Measurements from ENCODE around the gene PTGFRN. TPM values are rescaled to one million over a fixed set of nuclear protein-coding genes. Genes with fewer than 3 reads are reported as not detected.

PTGFRN gene
- total RNA-seq, 2 experiments from 2014 or later = 24.0 to 28.0 TPM

- H3K27me3 Mint-ChIP-seq (ENCODE audit: low read depth) = no peaks in the 10 kb centered on the region
- CTCF ChIA-PET = interaction anchor here (0.6 to 1.1 kb wide), 6 partner anchors 9 to 333 kb away, joined by 3 to 6 read pairs (median 4); no protein-coding TSS in a partner anchor
- intact Hi-C loops (cut with micrococcal nuclease) = no loop called here
- H3K4me3 Mint-ChIP-seq = no peak overlapping the region
- peaks cover 17% of the 10 kb centered on the region for H3K36me3 Mint-ChIP-seq (ENCODE audit: low read depth)
- H3K27ac Mint-ChIP-seq = no peak overlapping the region
- peaks cover 6% of the 10 kb centered on the region for H3K4me1 Mint-ChIP-seq (ENCODE audit: low read depth)
- H3K9me3 Mint-ChIP-seq = no peaks in the 10 kb centered on the region
- no peak for DNase-seq
Observed at GRCh38 chr1:116950517-116951199, 40.9 kb downstream of the PTGFRN start.

- CTCF ChIA-PET = interaction anchor here (0.6 to 0.7 kb wide), 5 partner anchors 10 to 334 kb away, joined by 3 to 6 read pairs (median 5); no protein-coding TSS in a partner anchor
- no peak for DNase-seq
- intact Hi-C loops (cut with micrococcal nuclease) = no loop called here
- Mint-ChIP-seq H3K4me3 (no peak overlapping the region), H3K9me3 (no peaks in the 10 kb centered on the region), H3K4me1 (ENCODE audit: low read depth) (no peaks in the 10 kb centered on the region), H3K27me3 (ENCODE audit: low read depth) (no peaks in the 10 kb centered on the region), H3K36me3 (ENCODE audit: low read depth) (peaks cover 17% of the 10 kb centered on the region), H3K27ac (no peak overlapping the region)
Observed at GRCh38 chr1:116951200-116951935, 41.7 kb downstream of the PTGFRN start.

GRCh38 chr1:116952738-116953275 lies 43.1 kb downstream of the PTGFRN start:
- no peak for DNase-seq
- H3K36me3 Mint-ChIP-seq (ENCODE audit: low read depth) = peaks cover 15% of the 10 kb centered on the region
- no peak overlapping the region for H3K4me3 Mint-ChIP-seq
- intact Hi-C loops (cut with micrococcal nuclease) = no loop called here
- H3K27ac Mint-ChIP-seq = no peak overlapping the region
- CTCF ChIA-PET = no interaction called here
- no peaks in the 10 kb centered on the region for H3K27me3 Mint-ChIP-seq (ENCODE audit: low read depth)
- H3K4me1 Mint-ChIP-seq (ENCODE audit: low read depth) = no peaks in the 10 kb centered on the region
- no peaks in the 10 kb centered on the region for H3K9me3 Mint-ChIP-seq

DNA sequence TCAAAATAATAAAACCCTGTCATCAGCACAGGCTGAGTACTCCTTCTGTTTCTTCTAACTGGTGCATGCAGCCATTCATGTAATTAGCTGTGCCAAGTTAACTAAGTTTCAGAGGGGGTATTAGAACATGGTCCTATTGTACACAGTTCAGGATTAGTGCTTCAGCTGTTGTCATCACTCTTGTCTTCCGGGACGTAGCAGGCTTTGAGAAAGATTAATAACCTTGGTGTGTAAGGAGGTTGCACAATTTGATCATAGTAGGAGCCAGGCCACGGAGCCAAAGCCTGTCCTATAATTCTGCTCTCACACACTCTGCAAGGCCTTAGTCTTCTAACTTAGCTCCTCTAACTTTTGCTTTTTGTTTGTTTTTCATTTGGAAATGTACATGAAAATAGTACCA lies 44.7 kb downstream of the PTGFRN start:
- Mint-ChIP-seq H3K4me3 (no peak overlapping the region), H3K36me3 (ENCODE audit: low read depth) (peaks cover 11% of the 10 kb centered on the region), H3K4me1 (ENCODE audit: low read depth) (no peaks in the 10 kb centered on the region), H3K27ac (no peak overlapping the region), H3K27me3 (ENCODE audit: low read depth) (no peaks in the 10 kb centered on the region), H3K9me3 (no peaks in the 10 kb centered on the region)
- CTCF ChIA-PET = interaction anchor here (1.2 kb wide), 1 partner anchor 18 kb away, joined by 4 read pairs; no protein-coding TSS in a partner anchor
- intact Hi-C loops (cut with micrococcal nuclease) = no loop called here
- no peak for DNase-seq

GRCh38 chr1:116956378-116956777 lies 46.7 kb downstream of the PTGFRN start:
- intact Hi-C loops (cut with micrococcal nuclease) = no loop called here

DNA sequence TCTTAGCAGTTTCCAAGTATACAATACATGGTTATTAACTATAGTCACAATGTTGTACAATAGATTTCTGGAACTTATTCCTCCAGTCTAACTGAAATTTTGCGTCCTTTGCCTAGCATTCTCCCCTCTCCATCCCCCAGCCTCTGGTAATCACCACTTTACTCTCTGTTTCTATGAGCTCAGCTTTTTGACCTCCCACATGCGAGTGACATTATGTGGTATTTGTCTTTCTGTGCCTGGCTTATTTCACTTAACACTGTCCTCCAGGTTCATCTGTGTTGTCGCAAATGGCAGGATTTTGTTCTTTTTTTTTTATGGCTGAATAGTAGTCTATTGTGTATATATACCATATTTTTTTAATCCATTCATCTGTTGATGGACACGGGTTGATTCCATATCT lies 47.9 kb downstream of the PTGFRN start:
- Mint-ChIP-seq H3K27me3 (ENCODE audit: low read depth) (no peaks in the 10 kb centered on the region), H3K4me3 (no peak overlapping the region), H3K36me3 (ENCODE audit: low read depth) (peaks cover 3% of the 10 kb centered on the region), H3K27ac (no peak overlapping the region), H3K4me1 (ENCODE audit: low read depth) (no peaks in the 10 kb centered on the region), H3K9me3 (no peaks in the 10 kb centered on the region)
- no peak for DNase-seq
- CTCF ChIA-PET = no interaction called here
- intact Hi-C loops (cut with micrococcal nuclease) = no loop called here

More at GRCh38 chr1:116956378-116956777, 46.7 kb downstream of the PTGFRN start:
- peaks cover 3% of the 10 kb centered on the region for H3K36me3 Mint-ChIP-seq (ENCODE audit: low read depth)
- H3K4me1 Mint-ChIP-seq (ENCODE audit: low read depth) = no peaks in the 10 kb centered on the region
- no peak overlapping the region for H3K27ac Mint-ChIP-seq
- H3K9me3 Mint-ChIP-seq = no peaks in the 10 kb centered on the region
- no peaks in the 10 kb centered on the region for H3K27me3 Mint-ChIP-seq (ENCODE audit: low read depth)
- no peak overlapping the region for H3K4me3 Mint-ChIP-seq
- CTCF ChIA-PET = interaction anchor here (0.5 to 1.5 kb wide), 2 partner anchors 13 to 382 kb away, joined by 3 read pairs; no protein-coding TSS in a partner anchor
- no peak for DNase-seq

DNA sequence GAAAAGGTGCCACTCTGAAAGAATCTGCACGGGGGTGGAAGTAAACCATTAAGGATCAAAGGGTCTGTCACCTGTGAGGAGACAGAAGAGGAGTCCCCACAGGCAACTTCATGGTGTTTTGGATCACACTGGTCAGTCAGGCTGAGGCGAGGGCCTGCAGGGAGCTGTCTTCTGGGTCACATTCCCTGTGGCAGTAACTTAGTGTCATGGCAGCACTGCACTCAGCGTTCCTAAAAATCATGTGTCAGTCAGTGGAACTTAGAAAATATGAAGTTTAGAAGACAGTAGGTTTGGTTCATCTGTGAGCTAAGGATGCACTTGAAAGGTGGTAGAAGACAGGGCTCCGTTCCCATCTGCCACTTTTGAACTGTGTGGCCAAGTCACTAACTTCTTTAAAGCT lies 48.4 kb downstream of the PTGFRN start:
- CTCF ChIA-PET = no interaction called here
- H3K4me1 Mint-ChIP-seq (ENCODE audit: low read depth) = no peaks in the 10 kb centered on the region
- H3K27ac Mint-ChIP-seq = no peak overlapping the region
- peaks cover 3% of the 10 kb centered on the region for H3K36me3 Mint-ChIP-seq (ENCODE audit: low read depth)
- intact Hi-C loops (cut with micrococcal nuclease) = no loop called here
- DNase-seq = no peak
- no peaks in the 10 kb centered on the region for H3K9me3 Mint-ChIP-seq
- H3K27me3 Mint-ChIP-seq (ENCODE audit: low read depth) = no peaks in the 10 kb centered on the region
- H3K4me3 Mint-ChIP-seq = no peak overlapping the region

DNA sequence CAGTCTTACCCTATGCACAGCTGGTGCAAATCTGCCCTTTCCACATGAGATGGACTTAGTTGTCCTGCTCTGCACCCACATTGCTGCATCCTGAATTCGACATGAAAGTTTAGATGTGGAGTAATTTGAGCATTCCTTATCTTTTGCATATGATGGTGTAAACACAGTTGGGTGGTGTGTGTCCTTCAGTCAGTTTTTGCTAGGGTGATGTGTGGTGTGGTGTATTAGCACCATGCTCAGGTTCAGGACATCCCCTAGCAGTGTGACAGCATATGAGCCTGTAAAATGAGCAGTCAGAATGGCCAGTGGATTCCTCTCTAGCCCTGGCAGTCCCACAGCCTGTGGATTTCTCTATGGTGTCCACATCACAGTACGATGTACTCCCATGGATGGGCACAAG lies 49.3 kb downstream of the PTGFRN start:
- H3K4me3 Mint-ChIP-seq = no peak overlapping the region
- CTCF ChIA-PET = no interaction called here
- no peak for DNase-seq
- peaks cover 3% of the 10 kb centered on the region for H3K36me3 Mint-ChIP-seq (ENCODE audit: low read depth)
- no peaks in the 10 kb centered on the region for H3K27me3 Mint-ChIP-seq (ENCODE audit: low read depth)
- no peak overlapping the region for H3K27ac Mint-ChIP-seq
- intact Hi-C loops (cut with micrococcal nuclease) = no loop called here
- no peaks in the 10 kb centered on the region for H3K4me1 Mint-ChIP-seq (ENCODE audit: low read depth)
- H3K9me3 Mint-ChIP-seq = no peaks in the 10 kb centered on the region

DNA sequence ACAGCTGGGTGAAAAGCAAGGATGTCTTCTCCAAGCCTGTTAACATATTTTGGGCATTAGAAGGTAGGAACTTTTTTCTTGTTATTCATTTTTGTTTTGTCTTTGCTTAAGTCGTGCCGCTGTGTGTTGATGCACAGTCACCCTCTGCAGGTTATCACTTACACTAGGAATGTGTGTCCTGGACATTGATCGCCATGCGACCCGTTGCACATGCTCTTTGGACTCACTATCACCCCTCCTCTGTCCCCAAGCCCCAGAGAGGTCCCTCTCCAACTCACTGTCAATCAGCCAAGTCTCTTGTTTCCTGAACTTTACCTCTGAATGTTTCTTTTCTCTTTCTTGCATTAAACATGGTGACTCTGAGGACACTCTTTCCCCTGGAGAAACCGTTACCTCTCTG lies 51.9 kb downstream of the PTGFRN start:
- CTCF ChIA-PET = no interaction called here
- Mint-ChIP-seq H3K4me1 (ENCODE audit: low read depth) (no peaks in the 10 kb centered on the region), H3K27ac (no peak overlapping the region), H3K36me3 (ENCODE audit: low read depth) (peaks cover 8% of the 10 kb centered on the region), H3K27me3 (ENCODE audit: low read depth) (no peaks in the 10 kb centered on the region), H3K4me3 (no peak overlapping the region), H3K9me3 (no peaks in the 10 kb centered on the region)
- no peak for DNase-seq
- intact Hi-C loops (cut with micrococcal nuclease) = no loop called here

GRCh38 chr1:116962987-116963639 lies 53.4 kb downstream of the PTGFRN start:
- Mint-ChIP-seq H3K36me3 (ENCODE audit: low read depth) (peaks cover 20% of the 10 kb centered on the region), H3K27ac (no peak overlapping the region), H3K4me3 (no peak overlapping the region), H3K27me3 (ENCODE audit: low read depth) (no peaks in the 10 kb centered on the region), H3K9me3 (no peaks in the 10 kb centered on the region), H3K4me1 (ENCODE audit: low read depth) (no peaks in the 10 kb centered on the region)
- no peak for DNase-seq
- CTCF ChIA-PET = interaction anchor here (0.6 to 0.9 kb wide), 2 partner anchors 164 to 239 kb away, joined by 5 to 8 read pairs; no protein-coding TSS in a partner anchor
- intact Hi-C loops (cut with micrococcal nuclease) = no loop called here

GRCh38 chr1:116966791-116967190 lies 57.1 kb downstream of the PTGFRN start:
- Mint-ChIP-seq H3K4me1 (ENCODE audit: low read depth) (no peaks in the 10 kb centered on the region), H3K36me3 (ENCODE audit: low read depth) (peaks cover 24% of the 10 kb centered on the region), H3K9me3 (no peaks in the 10 kb centered on the region), H3K4me3 (no peak overlapping the region), H3K27me3 (ENCODE audit: low read depth) (no peaks in the 10 kb centered on the region), H3K27ac (no peak overlapping the region)
- CTCF ChIA-PET = no interaction called here
- DNase-seq = no peak
- intact Hi-C loops (cut with micrococcal nuclease) = no loop called here

DNA sequence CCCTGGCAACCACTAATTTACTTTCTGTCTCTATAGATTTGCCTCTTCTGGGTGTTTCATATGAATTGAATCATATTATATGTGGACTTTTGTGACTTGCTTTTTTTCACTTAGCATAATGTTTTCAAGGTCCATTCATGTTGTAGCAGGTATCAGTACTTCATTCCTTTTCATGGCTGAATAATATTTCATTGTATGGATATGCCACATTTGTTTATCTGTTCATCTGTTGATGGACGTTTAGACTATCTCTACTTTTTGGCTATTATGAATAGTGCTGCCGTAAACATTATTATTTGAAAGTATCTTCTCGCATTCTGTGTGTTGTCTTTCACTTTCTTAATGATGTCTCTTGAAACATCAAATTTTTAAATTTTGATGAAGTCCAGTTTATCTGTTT lies 59.0 kb downstream of the PTGFRN start:
- Mint-ChIP-seq H3K4me1 (ENCODE audit: low read depth) (no peaks in the 10 kb centered on the region), H3K4me3 (no peak overlapping the region), H3K36me3 (ENCODE audit: low read depth) (peaks cover 24% of the 10 kb centered on the region), H3K9me3 (no peaks in the 10 kb centered on the region), H3K27ac (no peak overlapping the region), H3K27me3 (ENCODE audit: low read depth) (no peaks in the 10 kb centered on the region)
- no peak for DNase-seq
- intact Hi-C loops (cut with micrococcal nuclease) = no loop called here
- CTCF ChIA-PET = no interaction called here
